Fibroblast of gingiva (primary cell): ENCODE measurements around the gene PPARG.
"Not testable (repeated sequence)": the region's sequence is repeated elsewhere in the genome, so short reads cannot be mapped to it uniquely, and the experiment has no call there.

Source experiments
- DNase-seq: peaks from one replicate; pipeline ENCODE4 v3.0.0-alpha.2; 2011; ENCODE audit warnings: low read depth

PPARG gene

GRCh38 chr3:12288182-12289129 is at the start of gene PPARG:
TSS of gene PPARG (plus strand) at chr3:12289070. CDS start at chr3:12379712, 90,642 bp downstream.
- DNase-seq = peak; percentile 50

GRCh38 chr3:12239301-12239700 is 49.6 kb upstream of the PPARG start:
- peak; percentile 88 for DNase-seq

- no peak for DNase-seq
These were observed 46.1 kb upstream of the PPARG start for GRCh38 chr3:12242772-12243171.

GRCh38 chr3:12246497-12247163 is 42.2 kb upstream of the PPARG start:
- DNase-seq = no peak

- DNase-seq = no peak
These were observed 41.5 kb upstream of the PPARG start for GRCh38 chr3:12247411-12247810.

- no peak for DNase-seq
These were observed 39.4 kb upstream of the PPARG start for GRCh38 chr3:12249519-12249918.

- DNase-seq = no peak
These were observed 36.0 kb upstream of the PPARG start for GRCh38 chr3:12252889-12253288.

- no peak for DNase-seq
These were observed 35.1 kb upstream of the PPARG start for GRCh38 chr3:12253516-12254343.

GRCh38 chr3:12255393-12255792 is 33.5 kb upstream of the PPARG start:
- no peak for DNase-seq

- no peak for DNase-seq
These were observed 30.0 kb upstream of the PPARG start for GRCh38 chr3:12258911-12259310.

- not testable (repeated sequence) for DNase-seq
These were observed 26.7 kb upstream of the PPARG start for GRCh38 chr3:12262173-12262572.

GRCh38 chr3:12265508-12265907 is 23.4 kb upstream of the PPARG start:
- DNase-seq = peak; percentile 90

GRCh38 chr3:12266038-12266437 is 22.8 kb upstream of the PPARG start:
- no peak for DNase-seq

- DNase-seq = no peak
These were observed 21.4 kb upstream of the PPARG start for GRCh38 chr3:12267376-12268030.

- DNase-seq = no peak
These were observed 20.7 kb upstream of the PPARG start for GRCh38 chr3:12268049-12268735.

GRCh38 chr3:12270976-12271375 is 17.9 kb upstream of the PPARG start:
- DNase-seq = no peak

- DNase-seq = peak; percentile 71
These were observed 15.7 kb upstream of the PPARG start for GRCh38 chr3:12273045-12273695.

GRCh38 chr3:12275974-12276650 is 12.8 kb upstream of the PPARG start:
- no peak for DNase-seq

- not testable (repeated sequence) for DNase-seq
These were observed 12.0 kb upstream of the PPARG start for GRCh38 chr3:12276827-12277226.

- peak; percentile 52 for DNase-seq
These were observed 10.3 kb upstream of the PPARG start for GRCh38 chr3:12278566-12278965.
